Osteoblast (primary cell): Measurements from ENCODE around the gene SPIN1. TPM values are rescaled to one million over a fixed set of nuclear protein-coding genes. Genes with fewer than 3 reads are reported as not detected.
"Not testable (repeated sequence)": the region's sequence is repeated elsewhere in the genome, so short reads cannot be mapped to it uniquely, and the experiment has no call there.

Experiments
- DNase-seq: peaks from one replicate; pipeline ENCODE4 v3.0.0; 2011; ENCODE audit warnings: low spot score, mixed read lengths; ENCODE audit not compliant: insufficient read length; ENCODE audit errors: missing footprints
- H2AFZ ChIP-seq: 2 replicates; pipeline ENCODE4 v1.6.0; 2011; ENCODE audit warnings: mild to moderate bottlenecking, low read length
- H3K27ac ChIP-seq: 2 replicates; pipeline ENCODE4 v1.5.1; 2011; ENCODE audit warnings: mild to moderate bottlenecking, low read depth, low read length, moderate library complexity
- H3K27me3 ChIP-seq: 2 replicates; pipeline ENCODE4 v1.6.0; 2012; ENCODE audit warnings: mild to moderate bottlenecking, control low read depth, inconsistent platforms, low read length, moderate library complexity; ENCODE audit not compliant: insufficient read depth
- H3K36me3 ChIP-seq: 2 replicates; pipeline ENCODE4 v1.5.1; 2011; ENCODE audit warnings: mild to moderate bottlenecking, low read length, control low read depth, moderate library complexity; ENCODE audit not compliant: insufficient read depth
- H3K4me1 ChIP-seq: 2 replicates; pipeline ENCODE4 v1.5.1; 2011; ENCODE audit warnings: mild to moderate bottlenecking, low read length, control low read depth, moderate library complexity; ENCODE audit not compliant: insufficient read depth
- H3K4me2 ChIP-seq: 2 replicates; pipeline ENCODE4 v1.6.0; 2011; ENCODE audit warnings: mild to moderate bottlenecking, low read length; ENCODE audit not compliant: insufficient read depth
- H3K4me3 ChIP-seq: fragments of 200-600 bp; sonication (generic); 3 replicates; pipeline ENCODE4 v1.5.1; 2012; ENCODE audit warnings: mild to moderate bottlenecking, low read length, inconsistent platforms; ENCODE audit not compliant: insufficient read depth
- H3K79me2 ChIP-seq: 2 replicates; pipeline ENCODE4 v1.6.0; 2012; ENCODE audit warnings: mild to moderate bottlenecking, low read length, control low read depth, inconsistent platforms; ENCODE audit not compliant: insufficient read depth
- H3K9me3 ChIP-seq: 2 replicates; pipeline ENCODE4 v1.5.1; 2011; ENCODE audit warnings: low read depth, low read length, control low read depth
- H4K20me1 ChIP-seq: 2 replicates; pipeline ENCODE4 v1.6.0; 2012; ENCODE audit warnings: mild to moderate bottlenecking, low read length, control low read depth; ENCODE audit not compliant: insufficient read depth
- CTCF ChIP-seq: IDR thresholded peaks from 2 replicates; pipeline ENCODE4 v1.5.1; 2011; ENCODE audit warnings: mild to moderate bottlenecking, low read depth, low read length, moderate library complexity; ENCODE audit errors: extremely low read depth
- total RNA-seq: library from RNA; depleted of rRNA; stranded (reverse); fragments of >200 nt; gene quantifications from 2 replicates; pipeline ENCODE4 v1.2.3, GENCODE V29; 2012

SPIN1 gene
- total RNA-seq, 1 donor, result 162 TPM

GRCh38 chr9:88380118-88380517 lies 8.1 kb upstream of the SPIN1 start:
- Histone ChIP-seq H3K27ac (no peak overlapping the region), H2AFZ (no peak overlapping the region), H3K4me2 (no peak overlapping the region), H3K9me3 (no peaks in the 10 kb centered on the region), H3K79me2 (no peaks in the 10 kb centered on the region), H3K4me1 (no peaks in the 10 kb centered on the region), H3K36me3 (no peaks in the 10 kb centered on the region), H3K4me3 (no peak overlapping the region), H3K27me3 (no peaks in the 10 kb centered on the region), H4K20me1 (no peaks in the 10 kb centered on the region)
- DNase-seq, result no peak
- no peak for TF ChIP-seq CTCF

- not testable (repeated sequence) for H3K9me3 ChIP-seq, H3K4me3 ChIP-seq, H2AFZ ChIP-seq, H3K27ac ChIP-seq, H3K79me2 ChIP-seq, DNase-seq, H3K4me2 ChIP-seq, H3K36me3 ChIP-seq, H4K20me1 ChIP-seq, H3K27me3 ChIP-seq, H3K4me1 ChIP-seq
Observed at GRCh38 chr9:88381322-88381721, 6.9 kb upstream of the SPIN1 start.

- Histone ChIP-seq H3K36me3 (no peaks in the 10 kb centered on the region), H4K20me1 (no peaks in the 10 kb centered on the region), H3K27me3 (no peaks in the 10 kb centered on the region), H3K79me2 (peaks cover 5% of the 10 kb centered on the region), H3K4me3 (no peak overlapping the region), H3K9me3 (no peaks in the 10 kb centered on the region), H3K4me1 (peaks cover 8% of the 10 kb centered on the region), H3K27ac (no peak overlapping the region), H2AFZ (no peak overlapping the region), H3K4me2 (no peak overlapping the region)
- TF ChIP-seq CTCF, result no peak
- DNase-seq, result no peak
Observed at GRCh38 chr9:88383176-88383575, 5.1 kb upstream of the SPIN1 start.

- H3K4me2 ChIP-seq, H3K27ac ChIP-seq, H2AFZ ChIP-seq, H4K20me1 ChIP-seq, H3K27me3 ChIP-seq, H3K4me3 ChIP-seq, H3K36me3 ChIP-seq, DNase-seq, H3K9me3 ChIP-seq: not testable (repeated sequence)
- peaks cover 25% of the 10 kb centered on the region for H3K4me1 ChIP-seq
- peaks cover 28% of the 10 kb centered on the region for H3K79me2 ChIP-seq
Observed at GRCh38 chr9:88386137-88386536, 2.1 kb upstream of the SPIN1 start.

- DNase-seq, result no peak
- Histone ChIP-seq H3K4me3 (peak overlapping the region; percentile 95), H3K4me2 (peak overlapping the region; percentile 92), H3K9me3 (no peaks in the 10 kb centered on the region), H3K27ac (peak overlapping the region; percentile 73), H2AFZ (peak overlapping the region; percentile 99), H4K20me1 (peaks cover 5% of the 10 kb centered on the region), H3K36me3 (peaks cover 7% of the 10 kb centered on the region), H3K79me2 (peaks cover 38% of the 10 kb centered on the region), H3K27me3 (no peaks in the 10 kb centered on the region), H3K4me1 (peaks cover 31% of the 10 kb centered on the region)
- no peak for TF ChIP-seq CTCF
Observed at GRCh38 chr9:88387036-88387551, 1.1 kb upstream of the SPIN1 start.
